Measurements from ENCODE around the gene PPFIBP1. TPM values are rescaled to one million over a fixed set of nuclear protein-coding genes. Genes with fewer than 3 reads are reported as not detected.
"Not testable (repeated sequence)": the region's sequence is repeated elsewhere in the genome, so short reads cannot be mapped to it uniquely, and the experiment has no call there.

The PPFIBP1 gene
- total RNA-seq, 1 donor from 2014 or later = 69.3 TPM

GRCh38 chr12:27616356-27617142 is 92.5 kb downstream of the PPFIBP1 start:
- DNase-seq (ENCODE audit: low spot score in 2 of 2) (no peak), FAIRE-seq (no peak)

- FAIRE-seq = no peak
- no peak for DNase-seq (ENCODE audit: low spot score in 2 of 2)
These were observed 94.8 kb downstream of the PPFIBP1 start for GRCh38 chr12:27618836-27619235.

- no peak for FAIRE-seq
- no peak for DNase-seq (ENCODE audit: low spot score in 2 of 2)
These were observed 95.3 kb downstream of the PPFIBP1 start for GRCh38 chr12:27619308-27619707.

- FAIRE-seq (no peak), DNase-seq (ENCODE audit: low spot score in 2 of 2) (no peak)
These were observed 96.1 kb downstream of the PPFIBP1 start for GRCh38 chr12:27620121-27620520.

- no peak for DNase-seq (ENCODE audit: low spot score in 2 of 2)
- FAIRE-seq = no peak
These were observed 98.6 kb downstream of the PPFIBP1 start for GRCh38 chr12:27622436-27623195.

- FAIRE-seq = no peak
These were observed 99.6 kb downstream of the PPFIBP1 start for GRCh38 chr12:27623645-27624044.

GRCh38 chr12:27624586-27624985 is 100.6 kb downstream of the PPFIBP1 start:
- FAIRE-seq (no peak), DNase-seq (ENCODE audit: low spot score in 2 of 2) (no peak)

More at GRCh38 chr12:27623645-27624044, 99.6 kb downstream of the PPFIBP1 start:
- no peak for DNase-seq (ENCODE audit: low spot score in 2 of 2)

GRCh38 chr12:27627123-27627852 is 103.3 kb downstream of the PPFIBP1 start:
- DNase-seq (ENCODE audit: low spot score in 2 of 2) = no peak
- no peak for FAIRE-seq

- not testable (repeated sequence) for FAIRE-seq; DNase-seq (ENCODE audit: low spot score in 2 of 2)
These were observed 104.0 kb downstream of the PPFIBP1 start for GRCh38 chr12:27627853-27628469.

GRCh38 chr12:27630219-27630618 is 106.2 kb downstream of the PPFIBP1 start:
- FAIRE-seq = not testable (repeated sequence)

GRCh38 chr12:27631365-27631764 is 107.4 kb downstream of the PPFIBP1 start:
- DNase-seq (ENCODE audit: low spot score in 2 of 2) = no peak
- FAIRE-seq = no peak

More at GRCh38 chr12:27630219-27630618, 106.2 kb downstream of the PPFIBP1 start:
- not testable (repeated sequence) for DNase-seq (ENCODE audit: low spot score in 2 of 2)

- DNase-seq (ENCODE audit: low spot score in 2 of 2) (no peak), FAIRE-seq (no peak)
These were observed 107.9 kb downstream of the PPFIBP1 start for GRCh38 chr12:27631813-27632491.

- DNase-seq (ENCODE audit: low spot score in 2 of 2) = peak; percentile 8 to 27
- no peak for FAIRE-seq
These were observed 111.5 kb downstream of the PPFIBP1 start for GRCh38 chr12:27635349-27635972.

GRCh38 chr12:27636569-27636968 is 112.6 kb downstream of the PPFIBP1 start:
- DNase-seq (ENCODE audit: low spot score in 2 of 2); FAIRE-seq: not testable (repeated sequence)

- FAIRE-seq = no peak
- DNase-seq (ENCODE audit: low spot score in 2 of 2) = no peak
These were observed 113.5 kb downstream of the PPFIBP1 start for GRCh38 chr12:27637524-27637923.

GRCh38 chr12:27639265-27639664 is 115.3 kb downstream of the PPFIBP1 start:
- FAIRE-seq (no peak), DNase-seq (ENCODE audit: low spot score in 2 of 2) (no peak)

GRCh38 chr12:27640566-27641200 is 116.7 kb downstream of the PPFIBP1 start:
- FAIRE-seq; DNase-seq (ENCODE audit: low spot score in 2 of 2): not testable (repeated sequence)

- not testable (repeated sequence) for FAIRE-seq; DNase-seq (ENCODE audit: low spot score in 2 of 2)
These were observed 118.4 kb downstream of the PPFIBP1 start for GRCh38 chr12:27642361-27642760.

- not testable (repeated sequence) for FAIRE-seq; DNase-seq (ENCODE audit: low spot score in 2 of 2)
These were observed 118.9 kb downstream of the PPFIBP1 start for GRCh38 chr12:27642892-27643291.
